Gastrocnemius medialis (tissue), 4 donors: ENCODE measurements around the gene FZD4. TPM values are rescaled to one million over a fixed set of nuclear protein-coding genes. Genes with fewer than 3 reads are reported as not detected.
"Not testable (repeated sequence)": the region's sequence is repeated elsewhere in the genome, so short reads cannot be mapped to it uniquely, and the experiment has no call there.

Experiments
- ATAC-seq, 2 donors: fragments of 150-250 bp; one replicate each; pipeline ENCODE4 v1.9.1; 2016
- DNase-seq, 2 donors: peaks; one replicate each; pipeline ENCODE4 v3.0.0-alpha.2; 2019
- H3K27ac ChIP-seq, 4 donors: fragments of 200-600 bp; sonication (generic); 1 replicate in 1 of 4; 2 replicates in 3 of 4; pipeline ENCODE4 v1.5.1; 2016 to 2018; ENCODE audit warnings: mild to moderate bottlenecking in 2 of 4, moderate library complexity in 1 of 4
- H3K27me3 ChIP-seq, 3 donors: fragments of 200-600 bp; sonication (generic) in 2 of 3; 1 replicate in 1 of 3; 2 replicates in 2 of 3; pipeline versions ENCODE4 v1.5.1 to v1.6.0; 2016 to 2019; ENCODE audit warnings: mild to moderate bottlenecking in 1 of 3, moderate library complexity in 1 of 3
- H3K36me3 ChIP-seq, 2 donors: fragments of 200-600 bp; sonication (generic) in 1 of 2; one replicate each; pipeline ENCODE4 v1.5.1; 2017 to 2018
- H3K4me1 ChIP-seq, 2 donors: fragments of 200-600 bp; sonication (generic) in 1 of 2; one replicate each; pipeline ENCODE4 v1.5.1; 2016 to 2017; ENCODE audit warnings: mild to moderate bottlenecking in 2 of 2
- H3K4me3 ChIP-seq, 4 donors: fragments of 200-600 bp; sonication (generic) in 3 of 4; 1 replicate in 1 of 4; 2 replicates in 3 of 4; pipeline ENCODE4 v1.5.1; 2016 to 2019; ENCODE audit warnings: mild to moderate bottlenecking in 2 of 4
- H3K9me3 ChIP-seq, 3 donors: fragments of 200-600 bp; sonication (generic) in 2 of 3; 1 replicate in 1 of 3; 2 replicates in 2 of 3; pipeline ENCODE4 v1.5.1; 2016 to 2019
- POLR2A ChIP-seq, 2 donors: fragments of 450-650 bp; IDR thresholded peaks; one replicate each; pipeline ENCODE4 v1.6.1; 2017; ENCODE audit warnings: antibody characterized with exemption in 2 of 2, mild to moderate bottlenecking in 2 of 2, moderate library complexity in 2 of 2
- in situ Hi-C, 4 donors: fragments of 200-750 bp; cut with MboI; loops; one replicate each; pipeline versions ENCODE4 v1.15.0 to v1.8.0; 2017; ENCODE audit warnings: low sequenced_read_pairs in 4 of 4
- intact Hi-C: fragments of 100-400 bp; cut with DNase I; formaldehyde crosslinking; loops from one replicate; pipeline ENCODE4 v1.15.1; 2023; ENCODE audit warnings: low total_unique reads
- total RNA-seq, 4 donors: library from RNA; depleted of rRNA; stranded (reverse); fragments of >200 nt; gene quantifications; one replicate each; pipeline versions ENCODE4 v1.1.0 to v1.2.3, GENCODE V29; 2016
- TF ChIP-seq, protein P1 (sequence below), 5 experiments: fragments of 450-650 bp in 3 of 5; fragments of 200-600 bp in 2 of 5; sonication (generic) in 2 of 5; IDR thresholded peaks in 4 of 5; conservative IDR thresholded peaks in 1 of 5; 1 replicate in 4 of 5; 2 replicates in 1 of 5; pipeline ENCODE4 v1.5.1; 2016 to 2019; ENCODE audit warnings: antibody characterized with exemption in 5 of 5, mild to moderate bottlenecking in 3 of 5, moderate library complexity in 3 of 5

FZD4 gene
- total RNA-seq, 4 donors from 2014 or later: 31.7 to 52.2 (median 39.1) TPM

DNA sequence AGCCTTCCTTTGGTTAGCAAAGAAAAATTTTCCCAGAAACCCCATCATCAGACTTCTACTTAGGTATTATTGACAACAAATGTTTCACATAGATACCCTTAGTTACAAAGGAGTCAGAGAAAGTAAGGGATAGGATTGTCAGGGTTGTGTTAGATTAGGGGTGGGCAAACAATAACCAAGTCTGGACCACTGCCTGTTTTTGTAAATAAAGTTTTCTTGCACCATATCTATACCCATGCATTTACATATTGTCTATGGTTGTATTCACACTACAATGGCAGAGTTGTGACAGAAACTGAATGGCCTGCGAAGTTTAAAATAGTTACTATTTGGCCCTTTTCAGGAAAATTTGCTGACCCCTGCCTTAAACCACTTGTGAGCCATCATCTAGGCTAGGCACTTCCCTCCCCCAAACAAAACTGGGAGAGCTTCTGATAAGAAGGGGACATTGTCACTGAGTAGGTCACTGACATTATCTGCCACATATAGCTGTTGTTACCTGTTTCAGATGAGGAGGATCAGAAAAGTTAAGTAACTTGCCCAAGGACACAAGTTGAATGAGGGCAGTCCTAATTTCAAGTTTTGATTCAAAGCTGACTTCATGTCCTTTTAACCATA, 41.9 kb upstream of the FZD4 start:
- intact Hi-C loops: no loop called here
- ATAC-seq (no peak), DNase-seq (no peak)
- H3K36me3 ChIP-seq: no peaks in the 10 kb centered on the region
- H3K4me3 ChIP-seq: no peak overlapping the region
- H3K4me1 ChIP-seq: no peaks in the 10 kb centered on the region
- H3K27ac ChIP-seq: no peak overlapping the region
- TF ChIP-seq, protein P1, sequence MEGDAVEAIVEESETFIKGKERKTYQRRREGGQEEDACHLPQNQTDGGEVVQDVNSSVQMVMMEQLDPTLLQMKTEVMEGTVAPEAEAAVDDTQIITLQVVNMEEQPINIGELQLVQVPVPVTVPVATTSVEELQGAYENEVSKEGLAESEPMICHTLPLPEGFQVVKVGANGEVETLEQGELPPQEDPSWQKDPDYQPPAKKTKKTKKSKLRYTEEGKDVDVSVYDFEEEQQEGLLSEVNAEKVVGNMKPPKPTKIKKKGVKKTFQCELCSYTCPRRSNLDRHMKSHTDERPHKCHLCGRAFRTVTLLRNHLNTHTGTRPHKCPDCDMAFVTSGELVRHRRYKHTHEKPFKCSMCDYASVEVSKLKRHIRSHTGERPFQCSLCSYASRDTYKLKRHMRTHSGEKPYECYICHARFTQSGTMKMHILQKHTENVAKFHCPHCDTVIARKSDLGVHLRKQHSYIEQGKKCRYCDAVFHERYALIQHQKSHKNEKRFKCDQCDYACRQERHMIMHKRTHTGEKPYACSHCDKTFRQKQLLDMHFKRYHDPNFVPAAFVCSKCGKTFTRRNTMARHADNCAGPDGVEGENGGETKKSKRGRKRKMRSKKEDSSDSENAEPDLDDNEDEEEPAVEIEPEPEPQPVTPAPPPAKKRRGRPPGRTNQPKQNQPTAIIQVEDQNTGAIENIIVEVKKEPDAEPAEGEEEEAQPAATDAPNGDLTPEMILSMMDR (IDR thresholded peaks at IDR 0.05 in 4 of 5, conservative IDR thresholded peaks at IDR 0.05 in 1 of 5): no peak
- TF ChIP-seq POLR2A (IDR thresholded peaks at IDR 0.05): no peak
- H3K9me3 ChIP-seq: no peaks in the 10 kb centered on the region
- no peaks in the 10 kb centered on the region for H3K27me3 ChIP-seq
- in situ Hi-C loops: no loop called here

DNA sequence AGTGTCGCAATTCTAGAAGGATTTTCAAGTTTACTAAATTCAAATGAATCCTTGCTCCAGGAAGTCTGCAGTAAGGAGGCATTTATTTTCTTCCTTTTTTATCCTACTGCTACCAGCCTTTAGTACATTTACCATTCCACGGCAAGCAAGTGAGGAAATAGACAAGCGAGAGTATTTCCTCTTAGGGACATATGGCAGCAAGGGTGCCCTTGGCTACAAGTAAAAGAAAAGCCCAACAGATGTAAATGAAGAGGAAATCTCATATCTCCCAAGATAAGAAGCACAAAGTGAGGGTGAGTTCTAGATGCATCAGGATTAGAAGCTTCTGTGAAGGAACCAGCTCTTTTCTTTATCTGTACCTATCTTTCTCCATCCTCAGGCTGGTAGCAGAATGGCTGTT, 37.8 kb upstream of the FZD4 start:
- no peak overlapping the region for H3K4me3 ChIP-seq
- in situ Hi-C loops: no loop called here

DNA sequence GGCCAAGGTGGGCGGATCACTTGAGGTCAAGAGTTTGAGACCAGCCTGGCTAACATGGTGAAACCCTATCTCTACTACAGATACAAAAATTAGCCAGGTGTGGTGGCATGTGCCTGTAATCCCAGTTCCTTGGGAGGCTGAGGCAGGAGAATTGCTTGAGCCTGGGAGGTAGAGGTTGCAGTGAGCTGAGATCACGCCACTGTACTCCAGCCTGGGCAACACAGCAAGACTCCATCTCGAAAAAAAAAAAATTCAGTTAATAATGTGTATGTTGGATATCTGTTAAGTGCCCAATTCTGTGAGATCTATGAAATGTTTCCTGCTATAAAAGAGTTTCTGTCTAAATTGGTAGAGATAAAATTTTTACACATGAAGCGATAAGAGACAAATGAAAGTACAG, 37.1 kb upstream of the FZD4 start:
- peaks cover 15 to 18% of the 10 kb centered on the region in 2 donors for H3K4me1 ChIP-seq
- H3K27ac ChIP-seq, intact Hi-C loops, H3K36me3 ChIP-seq, in situ Hi-C loops, H3K27me3 ChIP-seq, ATAC-seq, H3K4me3 ChIP-seq, H3K9me3 ChIP-seq, DNase-seq: not testable (repeated sequence)

More for the DNA sequence above, 37.8 kb upstream of the FZD4 start:
- no peaks in the 10 kb centered on the region for H3K36me3 ChIP-seq
- no peak for ATAC-seq
- intact Hi-C loops: no loop called here
- H3K27ac ChIP-seq: no peak overlapping the region
- no peak for DNase-seq
- H3K9me3 ChIP-seq: no peaks in the 10 kb centered on the region
- TF ChIP-seq, protein P1 (IDR thresholded peaks at IDR 0.05 in 4 of 5, conservative IDR thresholded peaks at IDR 0.05 in 1 of 5): no peak
- no peak for TF ChIP-seq POLR2A (IDR thresholded peaks at IDR 0.05)
- H3K27me3 ChIP-seq: no peaks in the 10 kb centered on the region
- H3K4me1 ChIP-seq: peaks cover 15 to 18% of the 10 kb centered on the region in 2 donors

DNA sequence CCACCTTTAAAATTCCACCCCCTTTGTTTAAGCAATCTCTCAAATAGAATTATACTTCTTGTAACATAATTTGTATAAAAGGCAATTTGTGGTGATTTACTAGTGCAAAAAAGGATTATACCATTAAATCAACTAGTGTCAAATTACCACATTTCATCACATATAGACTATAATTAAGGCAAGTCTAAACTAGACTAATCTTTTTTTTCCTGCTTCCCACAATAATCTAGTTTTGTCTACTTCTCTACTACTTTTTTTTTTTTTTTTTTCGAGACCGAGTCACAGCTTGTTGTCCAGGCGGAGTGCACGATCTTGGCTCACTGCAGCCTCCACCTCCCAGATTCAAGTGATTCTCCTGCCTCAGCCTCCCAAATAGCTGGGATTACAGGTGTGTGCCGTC, 36.1 kb upstream of the FZD4 start:
- H3K4me1 ChIP-seq: peaks cover 15 to 18% of the 10 kb centered on the region in 2 donors
- no peaks in the 10 kb centered on the region for H3K9me3 ChIP-seq
- no peak for ATAC-seq
- intact Hi-C loops (no loop called here), in situ Hi-C loops (no loop called here)
- H3K4me3 ChIP-seq: no peak overlapping the region
- DNase-seq: no peak
- H3K27ac ChIP-seq: no peak overlapping the region
- H3K36me3 ChIP-seq: no peaks in the 10 kb centered on the region
- TF ChIP-seq, protein P1 (IDR thresholded peaks at IDR 0.05 in 4 of 5, conservative IDR thresholded peaks at IDR 0.05 in 1 of 5): no peak
- TF ChIP-seq POLR2A (IDR thresholded peaks at IDR 0.05): no peak
- H3K27me3 ChIP-seq: no peaks in the 10 kb centered on the region

DNA sequence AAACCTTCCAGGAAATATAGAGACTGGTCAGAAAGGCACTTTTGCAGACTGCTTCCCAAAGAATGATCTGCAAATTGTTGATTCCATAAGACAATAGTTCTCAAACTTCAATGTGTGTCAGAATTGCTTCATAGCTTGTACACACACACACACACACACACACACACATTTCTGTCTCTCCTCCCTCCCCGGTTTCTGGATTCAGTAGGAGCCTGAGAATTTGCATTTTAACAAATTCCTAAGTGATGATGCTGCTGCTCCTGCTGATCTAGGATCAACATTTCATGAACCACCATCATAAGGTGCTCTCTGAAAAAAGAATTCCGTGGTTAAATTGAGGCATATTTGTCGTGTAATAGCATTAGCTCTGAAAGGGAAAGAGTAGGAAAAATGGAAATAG, 35.3 kb upstream of the FZD4 start:
- no peaks in the 10 kb centered on the region for H3K36me3 ChIP-seq
- no peak for TF ChIP-seq POLR2A (IDR thresholded peaks at IDR 0.05)
- TF ChIP-seq, protein P1 (IDR thresholded peaks at IDR 0.05 in 4 of 5, conservative IDR thresholded peaks at IDR 0.05 in 1 of 5): no peak
- DNase-seq: no peak
- intact Hi-C loops: no loop called here
- H3K4me1 ChIP-seq: peaks cover 15 to 19% of the 10 kb centered on the region in 2 donors
- no peak overlapping the region for H3K4me3 ChIP-seq
- no peaks in the 10 kb centered on the region for H3K27me3 ChIP-seq
- no peak overlapping the region for H3K27ac ChIP-seq
- ATAC-seq: no peak
- no peaks in the 10 kb centered on the region for H3K9me3 ChIP-seq
- in situ Hi-C loops: no loop called here
